Lung (tissue), 12 donors: ENCODE measurements around the gene SPOP. TPM values are rescaled to one million over a fixed set of nuclear protein-coding genes. Genes with fewer than 3 reads are reported as not detected.

Experiments
- ATAC-seq: fragments of 200-7000 bp; cut with Tn5 transposase; one replicate; pipeline ENCODE4 v1.9.1; 2020; ENCODE audit warnings: moderate number of reproducible peaks; ENCODE audit not compliant: insufficient read depth, low FRiP score
- DNase-seq, 3 donors: peaks; one replicate each; pipeline ENCODE4 v3.0.0-alpha.2; 2013 to 2017
- H3K27ac ChIP-seq, 2 donors: one replicate each; pipeline ENCODE4 v1.5.1; 2013; ENCODE audit warnings: mild to moderate bottlenecking in 2 of 2, moderate library complexity in 2 of 2, control low read depth in 1 of 2, inconsistent platforms in 1 of 2, low read depth in 1 of 2, low read length in 1 of 2
- H3K27me3 ChIP-seq, 3 donors: one replicate each; pipeline ENCODE4 v1.5.1; 2013; ENCODE audit warnings: low read length in 2 of 3; ENCODE audit not compliant: control insufficient read depth in 3 of 3, insufficient read depth in 3 of 3
- H3K36me3 ChIP-seq, 4 donors: one replicate each; pipeline ENCODE4 v1.5.1; 2013; ENCODE audit warnings: low read length in 4 of 4, mild to moderate bottlenecking in 1 of 4, moderate library complexity in 1 of 4; ENCODE audit not compliant: control insufficient read depth in 4 of 4, insufficient read depth in 4 of 4
- H3K4me1 ChIP-seq, 5 donors: one replicate each; pipeline ENCODE4 v1.5.1; 2013; ENCODE audit warnings: low read length in 5 of 5, mild to moderate bottlenecking in 2 of 5, moderate library complexity in 1 of 5; ENCODE audit not compliant: control insufficient read depth in 5 of 5, insufficient read depth in 5 of 5
- H3K4me3 ChIP-seq: one replicate; pipeline ENCODE4 v1.5.1; 2013; ENCODE audit warnings: mild to moderate bottlenecking, control low read depth, moderate library complexity
- H3K9ac ChIP-seq, 2 donors: one replicate each; pipeline ENCODE4 v1.5.1; 2013; ENCODE audit warnings: low read length in 2 of 2, control low read depth in 1 of 2; ENCODE audit not compliant: insufficient read depth in 1 of 2
- H3K9me3 ChIP-seq, 4 donors: one replicate each; pipeline ENCODE4 v1.5.1; 2013; ENCODE audit warnings: low read length in 3 of 4, mild to moderate bottlenecking in 1 of 4, moderate library complexity in 1 of 4; ENCODE audit not compliant: control insufficient read depth in 4 of 4, insufficient read depth in 3 of 4
- CTCF ChIP-seq: IDR thresholded peaks from 2 replicates; pipeline ENCODE4 v1.5.1; 2012; ENCODE audit warnings: mild to moderate bottlenecking; ENCODE audit errors: control extremely low read depth, extremely low read depth
- WGBS, 2 donors: extraction: QIAGEN DNeasy Blood & Tissue Kit; methylation state at CpG; one replicate each; pipeline ENCODE4 v1.1.7; 2013; 5-methylcytosine and 5-hydroxymethylcytosine counted together
- polyA plus RNA-seq, 2 donors: library from polyadenylated mRNA; stranded (reverse); fragments of 200-250 nt; gene quantifications; one replicate each; pipeline ENCODE4 v1.2.1, GENCODE V29; 2013
- total RNA-seq, 2 donors: library from RNA; depleted of rRNA in 1 of 2; stranded (reverse); fragments of >200 nt in 1 of 2; gene quantifications; one replicate each; pipeline ENCODE4 v1.2.1, GENCODE V29; 2014 to 2021
- donor health status: control.
- donor health status: control.
- donor health status: Bipolar disorder and iron deficiency.
- donor health status: healthy.
- donor health status: DM: yes; HTN: yes; CAD: no.

Gene SPOP
- total and polyA plus RNA-seq, 4 donors: 28.7 to 98.0 (median 64.6) TPM

GRCh38 chr17:49549691-49550678 lies 127.9 kb downstream of the SPOP start:
- TF ChIP-seq CTCF: no peak
- Histone ChIP-seq H3K4me1 (peaks cover 0 to 18% (median 5%) of the 10 kb centered on the region in 5 donors), H3K9me3 (no peaks in the 10 kb centered on the region), H3K9ac (no peak overlapping the region), H3K36me3 (no peaks in the 10 kb centered on the region), H3K27ac (no peak overlapping the region), H3K27me3 (no peaks in the 10 kb centered on the region), H3K4me3 (no peak overlapping the region)
- WGBS, 2 donors: 91 to 92% methylated on average over 20 of the region's 20 CpGs
- ATAC-seq (no peak), DNase-seq (no peak)

- ATAC-seq: no peak
Observed at GRCh38 chr17:49549311-49549605, 128.6 kb downstream of the SPOP start.

More at GRCh38 chr17:49549311-49549605, 128.6 kb downstream of the SPOP start:
- H3K27me3 ChIP-seq: no peaks in the 10 kb centered on the region
- no peaks in the 10 kb centered on the region for H3K36me3 ChIP-seq
- no peak overlapping the region for H3K27ac ChIP-seq
- no peak overlapping the region for H3K9ac ChIP-seq
- WGBS, 2 donors: 94 to 98% methylated on average over 6 of the region's 6 CpGs
- no peaks in the 10 kb centered on the region for H3K9me3 ChIP-seq
- H3K4me1 ChIP-seq: peaks cover 0 to 18% (median 5%) of the 10 kb centered on the region in 5 donors
- no peak for DNase-seq
- no peak overlapping the region for H3K4me3 ChIP-seq
- no peak for TF ChIP-seq CTCF

Other genes with a start within 250 kb of the SPOP start
- gene NGFR, start 182.8 kb downstream of the SPOP start, total RNA-seq: 1 to 10 TPM; 3.9 to 4.9 TPM
- 1 to 10 TPM; 1.3 to 2.6 TPM for gene NGFR, start 182.8 kb downstream of the SPOP start, polyA plus RNA-seq
- gene NXPH3, start 102.2 kb downstream of the SPOP start, total RNA-seq: 1 to 10 TPM; 1.7 to 3.1 TPM
- gene NXPH3, start 102.2 kb downstream of the SPOP start, polyA plus RNA-seq: 1 to 10 TPM; 1.1 to 2.3 TPM
- 10 to 100 TPM; 29.5 to 84.1 TPM for gene SLC35B1, start 29.9 kb upstream of the SPOP start, total RNA-seq
- 10 to 100 TPM; 58.9 to 79.6 TPM for gene SLC35B1, start 29.9 kb upstream of the SPOP start, polyA plus RNA-seq
- gene FAM117A, start 86.0 kb upstream of the SPOP start, total RNA-seq: 10 to 100 TPM; 17.3 to 20.9 TPM
- 1 to 10 TPM; 8.6 to 9.6 TPM for gene FAM117A, start 86.0 kb upstream of the SPOP start, polyA plus RNA-seq
- gene KAT7, start 110.6 kb upstream of the SPOP start, total RNA-seq: 10 to 100 TPM; 59.0 to 87.5 TPM
- gene KAT7, start 110.6 kb upstream of the SPOP start, polyA plus RNA-seq: 10 to 100 TPM in 1 of 2 donors, 1 to 10 TPM in 1; 8.7 to 12.4 TPM
- not detected for gene TAC4, start 170.0 kb upstream of the SPOP start, total RNA-seq
- gene TAC4, start 170.0 kb upstream of the SPOP start, polyA plus RNA-seq: not detected